Measurements from ENCODE around the gene TMCO2. TPM values are rescaled to one million over a fixed set of nuclear protein-coding genes. Genes with fewer than 3 reads are reported as not detected.
A peak's percentile ranks its signal among the peaks of the same experiment; 100 is the strongest.

TMCO2 gene
- total RNA-seq, 1 experiment from 2014 or later = not detected

DNA sequence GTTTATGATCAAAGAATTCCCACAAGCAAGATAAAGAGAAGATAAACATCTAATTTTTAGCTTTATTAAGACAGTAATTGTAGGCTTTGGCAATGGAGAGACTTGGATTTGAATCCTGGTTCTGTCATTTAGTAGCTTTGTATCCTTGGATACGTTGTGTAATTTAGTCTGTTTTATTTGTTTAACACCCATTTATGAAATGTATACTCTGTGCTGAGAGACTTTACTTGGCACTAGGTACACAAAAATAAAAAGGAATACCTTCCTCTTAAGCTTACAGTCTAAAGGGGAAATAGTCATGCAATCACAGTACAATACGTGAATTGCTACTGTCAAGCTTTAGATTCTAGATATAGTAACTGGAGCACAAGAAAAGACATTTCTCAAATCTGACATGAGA lies 34.1 kb downstream of the TMCO2 start:
- Histone ChIP-seq H3K4me1 (ENCODE audit: insufficient read depth, low read length) (no peaks in the 10 kb centered on the region), H4K20me1 (ENCODE audit: low read length) (peaks cover 4% of the 10 kb centered on the region; the same call in 1 of the 2 replicates), H3K36me3 (ENCODE audit: low read depth, low read length) (peaks cover 16% of the 10 kb centered on the region), H2AFZ (ENCODE audit: low read length) (no peak overlapping the region), H3K9me3 (ENCODE audit: low read length) (no peaks in the 10 kb centered on the region), H3F3A (ENCODE audit: low read length, unreplicated experiment) (no peaks in the 10 kb centered on the region), H3K27me3 (ENCODE audit: low read length) (no peaks in the 10 kb centered on the region), H3K79me2 (ENCODE audit: low read length) (no peaks in the 10 kb centered on the region), H3K27ac (ENCODE audit: low read length) (no peak overlapping the region), H3K4me3 (ENCODE audit: low read length) (no peak overlapping the region), H3K9ac (ENCODE audit: low read length) (no peak overlapping the region), H3K9me2 (replicated peaks; ENCODE audit: low read length) (no peaks in the 10 kb centered on the region), H3K4me2 (ENCODE audit: low read length) (no peak overlapping the region)
- ChIA-PET POLR2A (ENCODE audit: unreplicated experiment) (interaction anchor here (0.6 kb wide), 1 partner anchor 24 kb away, joined by 3 read pairs; no protein-coding TSS in a partner anchor), CTCF (interaction anchor here (0.8 to 1.2 kb wide), 2 partner anchors 92 to 129 kb away, joined by 3 read pairs; partner anchors contain the start of gene SMAP2)
- TF ChIP-seq, protein P1, sequence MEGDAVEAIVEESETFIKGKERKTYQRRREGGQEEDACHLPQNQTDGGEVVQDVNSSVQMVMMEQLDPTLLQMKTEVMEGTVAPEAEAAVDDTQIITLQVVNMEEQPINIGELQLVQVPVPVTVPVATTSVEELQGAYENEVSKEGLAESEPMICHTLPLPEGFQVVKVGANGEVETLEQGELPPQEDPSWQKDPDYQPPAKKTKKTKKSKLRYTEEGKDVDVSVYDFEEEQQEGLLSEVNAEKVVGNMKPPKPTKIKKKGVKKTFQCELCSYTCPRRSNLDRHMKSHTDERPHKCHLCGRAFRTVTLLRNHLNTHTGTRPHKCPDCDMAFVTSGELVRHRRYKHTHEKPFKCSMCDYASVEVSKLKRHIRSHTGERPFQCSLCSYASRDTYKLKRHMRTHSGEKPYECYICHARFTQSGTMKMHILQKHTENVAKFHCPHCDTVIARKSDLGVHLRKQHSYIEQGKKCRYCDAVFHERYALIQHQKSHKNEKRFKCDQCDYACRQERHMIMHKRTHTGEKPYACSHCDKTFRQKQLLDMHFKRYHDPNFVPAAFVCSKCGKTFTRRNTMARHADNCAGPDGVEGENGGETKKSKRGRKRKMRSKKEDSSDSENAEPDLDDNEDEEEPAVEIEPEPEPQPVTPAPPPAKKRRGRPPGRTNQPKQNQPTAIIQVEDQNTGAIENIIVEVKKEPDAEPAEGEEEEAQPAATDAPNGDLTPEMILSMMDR (conservative IDR thresholded peaks at IDR 0.05; ENCODE audit: low read depth, low read length) = no peak
- TF ChIP-seq EZH2phosphoT487 (IDR thresholded peaks at IDR 0.05; ENCODE audit: borderline replicate concordance, low read length) = no peak
- TF ChIP-seq EZH2 (IDR thresholded peaks at IDR 0.05; ENCODE audit: low read length, unreplicated experiment) = no peak
- intact Hi-C loops (cut with micrococcal nuclease) = no loop called here
- ATAC-seq (peak; percentile 87), DNase-seq (no peak)
- no TSS peak for BruUV-seq (replicated peaks)

DNA sequence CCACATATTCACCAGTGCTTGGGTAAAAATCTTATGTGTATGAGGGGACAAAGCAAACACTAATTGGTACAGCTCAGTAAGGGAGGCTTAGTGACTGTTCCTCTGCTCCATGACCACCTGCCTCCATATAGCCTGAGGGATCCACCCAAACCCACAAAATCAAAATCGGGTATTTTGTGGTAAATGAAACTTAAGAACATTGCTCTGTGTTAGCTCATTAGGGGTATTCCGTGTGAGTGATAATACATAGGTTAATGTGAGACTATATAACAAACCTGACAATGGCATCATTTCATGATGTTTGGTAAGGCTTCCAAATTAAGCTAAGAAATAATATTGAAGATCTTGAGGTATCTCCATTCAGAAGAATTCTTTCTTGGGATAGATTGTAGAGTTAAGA lies 43.6 kb downstream of the TMCO2 start:
- Histone ChIP-seq H2AFZ (ENCODE audit: low read length) (no peak overlapping the region), H4K20me1 (ENCODE audit: low read length) (no peaks in the 10 kb centered on the region), H3K27ac (ENCODE audit: low read length) (no peak overlapping the region), H3K36me3 (ENCODE audit: low read depth, low read length) (peaks cover 44% of the 10 kb centered on the region; the same call in 1 of the 2 replicates), H3K4me3 (ENCODE audit: low read length) (no peak overlapping the region), H3K9ac (ENCODE audit: low read length) (no peak overlapping the region), H3K79me2 (ENCODE audit: low read length) (no peaks in the 10 kb centered on the region), H3K9me2 (replicated peaks; ENCODE audit: low read length) (no peaks in the 10 kb centered on the region), H3K27me3 (ENCODE audit: low read length) (no peaks in the 10 kb centered on the region), H3K4me1 (ENCODE audit: insufficient read depth, low read length) (no peaks in the 10 kb centered on the region), H3K4me2 (ENCODE audit: low read length) (no peak overlapping the region), H3K9me3 (ENCODE audit: low read length) (no peaks in the 10 kb centered on the region), H3F3A (ENCODE audit: low read length, unreplicated experiment) (no peaks in the 10 kb centered on the region)
- TF ChIP-seq EZH2phosphoT487 (IDR thresholded peaks at IDR 0.05; ENCODE audit: borderline replicate concordance, low read length) (no peak), EZH2 (IDR thresholded peaks at IDR 0.05; ENCODE audit: low read length, unreplicated experiment) (no peak)
- TF ChIP-seq, protein P1 (conservative IDR thresholded peaks at IDR 0.05; ENCODE audit: low read depth, low read length) = no peak
- no peak for ATAC-seq
- BruUV-seq (replicated peaks) = no TSS peak
- no peak for DNase-seq
- POLR2A ChIA-PET (ENCODE audit: unreplicated experiment) = no interaction called here
- intact Hi-C loops (cut with micrococcal nuclease) = no loop called here
- CTCF ChIA-PET = no interaction called here

DNA sequence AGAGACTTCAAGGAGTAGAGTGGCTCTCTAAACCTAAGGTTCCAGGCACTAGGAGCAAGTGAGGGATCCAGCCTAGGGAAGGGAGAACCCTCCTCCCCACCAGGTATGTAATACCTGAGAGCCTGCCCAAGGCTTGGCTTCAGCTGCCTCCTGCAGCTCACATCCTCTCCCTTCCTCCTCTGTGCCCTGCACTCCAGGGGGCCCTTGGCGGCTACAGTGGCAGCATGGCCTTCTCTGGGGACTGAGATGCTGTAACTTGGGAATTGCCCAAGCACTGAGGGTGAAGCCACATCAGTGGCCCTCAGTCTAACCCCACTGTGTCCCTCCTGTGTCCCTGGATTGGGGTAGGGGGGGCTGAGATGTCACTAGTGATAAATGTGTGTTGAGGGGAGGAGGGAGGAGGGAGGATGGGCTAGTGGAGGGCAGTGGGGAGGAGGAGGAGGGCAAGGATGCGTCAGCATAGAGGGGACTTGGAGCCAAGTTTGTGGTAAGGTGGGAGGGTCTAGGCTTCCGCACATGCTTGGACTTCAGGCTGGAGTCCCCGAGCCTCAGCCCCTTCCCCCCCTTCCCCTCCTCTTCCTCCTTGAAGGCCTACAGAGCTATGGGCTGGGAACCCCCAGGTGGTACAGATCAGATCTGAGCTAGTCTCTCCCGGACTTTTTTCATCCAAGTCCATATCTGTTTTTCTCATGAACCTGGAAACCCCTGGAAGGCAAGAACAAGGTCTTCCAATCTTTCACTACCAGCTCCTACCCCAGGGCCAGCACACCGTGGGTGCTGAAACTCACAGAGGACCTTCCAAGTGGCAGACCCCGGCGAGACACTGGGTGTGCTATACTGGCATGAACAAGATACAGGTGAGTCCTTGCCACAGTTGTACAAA lies 51.9 kb downstream of the TMCO2 start:
- no peak; the same call in 1 of the 2 replicates for ATAC-seq
- no peaks in the 10 kb centered on the region for H3K27me3 ChIP-seq (ENCODE audit: low read length)
- CTCF ChIA-PET = no interaction called here

More for the DNA sequence above, 51.9 kb downstream of the TMCO2 start:
- Histone ChIP-seq H3K4me1 (ENCODE audit: insufficient read depth, low read length) (no peaks in the 10 kb centered on the region), H3K9ac (ENCODE audit: low read length) (no peak overlapping the region), H3F3A (ENCODE audit: low read length, unreplicated experiment) (no peaks in the 10 kb centered on the region), H3K36me3 (ENCODE audit: low read depth, low read length) (no peaks in the 10 kb centered on the region), H3K9me2 (replicated peaks; ENCODE audit: low read length) (no peaks in the 10 kb centered on the region), H3K9me3 (ENCODE audit: low read length) (no peaks in the 10 kb centered on the region), H2AFZ (ENCODE audit: low read length) (no peak overlapping the region), H3K4me2 (ENCODE audit: low read length) (no peak overlapping the region), H3K79me2 (ENCODE audit: low read length) (no peaks in the 10 kb centered on the region), H3K4me3 (ENCODE audit: low read length) (no peak overlapping the region), H4K20me1 (ENCODE audit: low read length) (no peaks in the 10 kb centered on the region), H3K27ac (ENCODE audit: low read length) (no peak overlapping the region)
- POLR2A ChIA-PET (ENCODE audit: unreplicated experiment) = no interaction called here
- no peak for DNase-seq
- no TSS peak for BruUV-seq (replicated peaks)
- no peak for TF ChIP-seq EZH2 (IDR thresholded peaks at IDR 0.05; ENCODE audit: low read length, unreplicated experiment)
- no peak for TF ChIP-seq EZH2phosphoT487 (IDR thresholded peaks at IDR 0.05; ENCODE audit: borderline replicate concordance, low read length)
- TF ChIP-seq, protein P1 (conservative IDR thresholded peaks at IDR 0.05; ENCODE audit: low read depth, low read length) = no peak
- intact Hi-C loops (cut with micrococcal nuclease) = no loop called here

Data from PC-3 (cell line).